Kidney (tissue), 14 donors: ENCODE measurements around the gene PSEN2. TPM values are rescaled to one million over a fixed set of nuclear protein-coding genes. Genes with fewer than 3 reads are reported as not detected.

ENCODE experiments used
- DNase-seq, 5 donors: peaks; one replicate each; pipeline ENCODE4 v3.0.0-alpha.2; 2013 to 2020
- FAIRE-seq: peaks from 2 replicates; lab custom pipeline; 2012; peaks lifted over from hg19 to GRCh38; lab: Jason Lieb, UNC
- H3K27ac ChIP-seq, 2 donors: one replicate each; pipeline ENCODE4 v1.7.0; 2013; ENCODE audit warnings: low read depth in 2 of 2, low read length in 2 of 2, inconsistent platforms in 1 of 2
- H3K27me3 ChIP-seq: one replicate; pipeline ENCODE4 v1.7.1; 2013; ENCODE audit warnings: low read length, inconsistent platforms; ENCODE audit not compliant: control insufficient read depth, insufficient read depth
- H3K36me3 ChIP-seq, 3 donors: one replicate each; pipeline versions ENCODE4 v1.7.0 to v1.7.1; 2013; ENCODE audit warnings: low read length in 3 of 3, control low read depth in 1 of 3, inconsistent platforms in 1 of 3; ENCODE audit not compliant: insufficient read depth in 3 of 3, control insufficient read depth in 2 of 3
- H3K4me1 ChIP-seq, 3 donors: one replicate each; pipeline versions ENCODE4 v1.7.0 to v1.7.1; 2013; ENCODE audit warnings: low read length in 3 of 3, inconsistent platforms in 1 of 3, low read depth in 1 of 3; ENCODE audit not compliant: control insufficient read depth in 2 of 3, insufficient read depth in 2 of 3
- H3K4me3 ChIP-seq, 3 donors: one replicate each; pipeline versions ENCODE4 v1.7.0 to v1.8.1; 2013; ENCODE audit warnings: low read length in 3 of 3, control low read depth in 1 of 3, inconsistent platforms in 1 of 3
- H3K9ac ChIP-seq, 3 donors: one replicate each; pipeline versions ENCODE4 v1.7.0 to v1.7.1; 2013; ENCODE audit warnings: low read length in 3 of 3, control low read depth in 1 of 3, inconsistent platforms in 1 of 3
- H3K9me3 ChIP-seq, 3 donors: one replicate each; pipeline versions ENCODE4 v1.7.0 to v1.7.1; 2013; ENCODE audit warnings: low read length in 3 of 3, control low read depth in 1 of 3, inconsistent platforms in 1 of 3; ENCODE audit not compliant: control insufficient read depth in 2 of 3, insufficient read depth in 1 of 3
- intact Hi-C: fragments of 100-400 bp; cut with DNase I; formaldehyde crosslinking; loops from one replicate; pipeline ENCODE4 v1.11.1; 2022
- polyA plus RNA-seq: library from polyadenylated mRNA; stranded (reverse); fragments of 350-450 nt; fragmentation: Illumina TruSeq; extraction: RNeasy Lipid Tissue Mini Kit (QIAGEN cat#74804); gene quantifications from one replicate; pipeline ENCODE4 v1.2.3, GENCODE V29; 2014; ENCODE audit warnings: low read depth, low replicate concordance; ENCODE audit not compliant: insufficient read depth
- total RNA-seq: library from RNA; stranded (reverse); fragmentation: NEBNext Ultra II Directional; extraction: Animal tissue kit (Norgen Biotek cat#: 25700); gene quantifications from one replicate; pipeline ENCODE4 v1.2.1, GENCODE V29; 2021
- TF ChIP-seq, protein P1 (sequence below): IDR thresholded peaks from 3 replicates; pipeline ENCODE4 v1.5.1; 2012; ENCODE audit warnings: mild to moderate bottlenecking, moderate library complexity, borderline replicate concordance; ENCODE audit not compliant: insufficient read depth; ENCODE audit errors: extremely low read depth
- donor health status: control.
- donor health status: control.
- donor health status: control.
- donor health status: control.
- donor health status: control.
- donor health status: DM: yes; HTN: yes; CAD: no.
- donor health status: Normal renal cell carcinoma (clear cell type).

The PSEN2 gene
- total and polyA plus RNA-seq, 2 donors from 2014 or later = 22.6 to 25.6 TPM

DNA sequence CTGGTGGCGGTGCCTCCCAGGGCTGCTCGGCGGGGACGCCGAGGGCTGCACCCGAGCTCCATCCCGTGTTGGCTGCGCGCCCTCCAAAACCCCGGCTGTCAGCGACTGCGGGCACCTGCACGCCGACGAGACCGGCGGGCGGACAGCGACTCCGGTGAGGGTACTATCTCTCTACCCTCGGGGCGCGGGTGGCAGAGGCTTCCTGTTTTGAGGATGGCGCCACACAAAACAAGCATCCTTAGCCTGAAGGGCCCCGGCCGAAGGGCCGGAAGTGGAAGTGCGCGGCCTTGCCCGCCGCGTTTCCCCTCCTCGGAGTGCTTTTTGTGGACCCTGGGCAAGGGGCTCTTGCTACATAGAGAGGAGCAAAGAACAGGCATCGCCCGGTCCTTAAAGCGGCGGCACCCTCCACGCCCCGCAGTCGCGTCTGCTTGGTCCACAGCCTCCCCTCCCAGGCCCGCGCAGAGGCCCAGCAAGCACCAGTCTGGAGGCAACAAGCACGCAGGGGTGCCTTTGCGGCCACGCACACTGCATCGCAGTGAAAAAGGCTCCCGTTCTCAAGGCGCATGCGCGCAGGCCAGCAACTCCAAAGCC, 69.1 kb downstream of the PSEN2 start:
- Histone ChIP-seq H3K36me3 (no peaks in the 10 kb centered on the region), H3K9me3 (peaks cover 0 to 6% (median 0%) of the 10 kb centered on the region in 3 donors), H3K4me1 (peaks cover 0 to 31% (median 20%) of the 10 kb centered on the region in 3 donors), H3K27me3 (no peaks in the 10 kb centered on the region), H3K27ac (peak overlapping the region; percentile 97 to 98), H3K4me3 (peak overlapping the region; percentile 68 to 87 (median 78)), H3K9ac (peak overlapping the region; percentile 46 to 97 (median 78))
- TF ChIP-seq, protein P1, sequence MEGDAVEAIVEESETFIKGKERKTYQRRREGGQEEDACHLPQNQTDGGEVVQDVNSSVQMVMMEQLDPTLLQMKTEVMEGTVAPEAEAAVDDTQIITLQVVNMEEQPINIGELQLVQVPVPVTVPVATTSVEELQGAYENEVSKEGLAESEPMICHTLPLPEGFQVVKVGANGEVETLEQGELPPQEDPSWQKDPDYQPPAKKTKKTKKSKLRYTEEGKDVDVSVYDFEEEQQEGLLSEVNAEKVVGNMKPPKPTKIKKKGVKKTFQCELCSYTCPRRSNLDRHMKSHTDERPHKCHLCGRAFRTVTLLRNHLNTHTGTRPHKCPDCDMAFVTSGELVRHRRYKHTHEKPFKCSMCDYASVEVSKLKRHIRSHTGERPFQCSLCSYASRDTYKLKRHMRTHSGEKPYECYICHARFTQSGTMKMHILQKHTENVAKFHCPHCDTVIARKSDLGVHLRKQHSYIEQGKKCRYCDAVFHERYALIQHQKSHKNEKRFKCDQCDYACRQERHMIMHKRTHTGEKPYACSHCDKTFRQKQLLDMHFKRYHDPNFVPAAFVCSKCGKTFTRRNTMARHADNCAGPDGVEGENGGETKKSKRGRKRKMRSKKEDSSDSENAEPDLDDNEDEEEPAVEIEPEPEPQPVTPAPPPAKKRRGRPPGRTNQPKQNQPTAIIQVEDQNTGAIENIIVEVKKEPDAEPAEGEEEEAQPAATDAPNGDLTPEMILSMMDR = no peak
- no peak for FAIRE-seq
- intact Hi-C loops = no loop called here
- peak in 1 of 5 donors; percentile 92 for DNase-seq

DNA sequence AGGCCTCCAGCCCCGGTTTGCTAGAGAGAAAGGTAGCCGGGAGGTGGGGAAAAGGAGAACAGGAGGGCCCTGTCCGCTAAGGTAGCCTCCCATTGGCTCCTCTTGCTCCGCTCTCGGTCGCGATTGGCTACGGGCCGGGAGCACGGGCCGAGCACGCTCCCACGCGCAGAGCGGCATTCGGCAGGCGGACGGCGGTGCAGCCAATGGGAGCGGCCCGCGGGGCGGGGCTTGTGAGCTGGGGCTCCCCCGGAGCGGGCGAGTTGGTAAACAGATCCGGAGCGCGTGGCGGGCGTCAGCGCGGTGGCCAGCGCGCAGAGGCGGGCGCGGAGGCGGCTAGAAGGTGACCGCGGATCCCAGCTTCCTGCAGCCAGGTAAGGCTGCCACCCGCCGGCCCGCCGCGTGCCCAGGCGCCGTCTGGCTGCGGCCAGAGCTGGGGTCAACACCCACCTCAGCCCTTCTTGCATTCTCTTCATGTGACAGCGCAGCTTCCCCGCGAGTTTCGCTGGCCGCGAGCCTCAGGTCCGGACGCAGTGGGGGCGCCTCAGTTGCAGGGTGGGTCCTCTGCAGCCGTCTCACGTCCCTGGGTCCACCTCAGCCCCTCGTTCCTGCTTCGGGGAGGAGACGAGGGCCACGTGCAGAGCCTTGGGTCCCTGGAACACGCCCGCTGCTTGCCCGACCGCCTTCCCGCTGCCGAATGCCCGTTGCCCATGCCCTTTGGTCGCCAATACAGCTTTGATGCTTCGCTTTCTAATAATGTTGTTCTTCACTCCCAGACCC, 69.8 kb downstream of the PSEN2 start, which contains the start of gene COQ8A:
TSS of gene COQ8A (plus strand) at position 266 of the 777 bp plus-strand sequence. CDS start 21,092 bp downstream, outside the sequence.
- intact Hi-C loops = no loop called here
- H3K36me3 ChIP-seq = no peaks in the 10 kb centered on the region
- H3K27ac ChIP-seq = peak within 1 kb of the TSS; percentile 97 to 98
- peak within 1 kb of the TSS; percentile 46 to 97 (median 78) for H3K9ac ChIP-seq
- TF ChIP-seq, protein P1 = no peak
- peak; percentile 77 for FAIRE-seq
- no peaks in the 10 kb centered on the region for H3K27me3 ChIP-seq
- H3K4me1 ChIP-seq = peaks cover 0 to 38% (median 27%) of the 10 kb centered on the region in 3 donors
- peaks cover 0 to 3% (median 0%) of the 10 kb centered on the region in 3 donors for H3K9me3 ChIP-seq
- DNase-seq = peak; percentile 99 to 100 (median 100)
- H3K4me3 ChIP-seq = peak within 1 kb of the TSS; percentile 68 to 87 (median 78)

DNA sequence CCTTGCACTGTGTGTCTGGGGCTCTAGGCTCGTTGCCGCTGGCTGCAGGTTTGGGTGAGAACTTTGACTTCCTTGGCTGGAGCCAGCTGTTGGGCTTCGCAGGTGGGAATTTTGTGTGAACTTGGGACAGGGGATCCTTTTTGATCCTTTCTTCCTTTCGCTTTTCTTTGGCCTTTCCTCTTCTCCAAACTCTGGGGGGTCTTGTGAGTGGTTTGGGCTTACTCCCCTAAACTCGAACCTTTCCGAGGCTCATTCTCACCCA, 70.3 kb downstream of the PSEN2 start:
- Histone ChIP-seq H3K9me3 (no peaks in the 10 kb centered on the region), H3K9ac (peak overlapping the region in 2 of 3 donors; percentile 24 to 53), H3K27me3 (no peaks in the 10 kb centered on the region), H3K4me1 (peaks cover 0 to 40% (median 28%) of the 10 kb centered on the region in 3 donors), H3K36me3 (no peaks in the 10 kb centered on the region), H3K27ac (no peak overlapping the region), H3K4me3 (peak overlapping the region; percentile 61 to 87 (median 64))
- no peak for FAIRE-seq
- TF ChIP-seq, protein P1 = no peak
- intact Hi-C loops = no loop called here
- DNase-seq = no peak
